Mucosa of rectum (tissue), 2 donors: ENCODE results near the gene ARPC2.

Experiments
- H3K27ac ChIP-seq, 2 donors: one replicate each; pipeline ENCODE4 v1.7.0; 2013; ENCODE audit warnings: inconsistent platforms in 2 of 2, low read depth in 2 of 2, low read length in 2 of 2
- H3K27me3 ChIP-seq, 2 donors: one replicate each; pipeline ENCODE4 v1.7.0; 2013; ENCODE audit warnings: low read length in 2 of 2; ENCODE audit not compliant: control insufficient read depth in 2 of 2, insufficient read depth in 2 of 2
- H3K36me3 ChIP-seq, 2 donors: one replicate each; pipeline ENCODE4 v1.7.0; 2013; ENCODE audit warnings: low read length in 2 of 2; ENCODE audit not compliant: control insufficient read depth in 2 of 2, insufficient read depth in 2 of 2
- H3K4me1 ChIP-seq, 2 donors: one replicate each; pipeline ENCODE4 v1.7.0; 2013; ENCODE audit warnings: low read length in 2 of 2, mild to moderate bottlenecking in 1 of 2; ENCODE audit not compliant: control insufficient read depth in 2 of 2, insufficient read depth in 2 of 2
- H3K4me3 ChIP-seq, 2 donors: one replicate each; pipeline ENCODE4 v1.7.0; 2013; ENCODE audit warnings: low read length in 2 of 2
- H3K9ac ChIP-seq, 2 donors: one replicate each; pipeline ENCODE4 v1.7.0; 2013; ENCODE audit warnings: low read length in 2 of 2, low read depth in 1 of 2, mild to moderate bottlenecking in 1 of 2
- H3K9me3 ChIP-seq, 2 donors: one replicate each; pipeline ENCODE4 v1.7.0; 2013; ENCODE audit warnings: low read length in 2 of 2; ENCODE audit not compliant: control insufficient read depth in 2 of 2
- donor health status: healthy.
- donor health status: Normal muscosa, but diverticular disease.

The ARPC2 gene

GRCh38 chr2:218244665-218245064 is 27.7 kb downstream of the ARPC2 start:
- no peaks in the 10 kb centered on the region for H3K27me3 ChIP-seq
- peaks cover 63 to 84% of the 10 kb centered on the region in 2 donors for H3K36me3 ChIP-seq
- no peak overlapping the region for H3K9ac ChIP-seq
- no peaks in the 10 kb centered on the region for H3K4me1 ChIP-seq
- H3K9me3 ChIP-seq = no peaks in the 10 kb centered on the region
- H3K4me3 ChIP-seq = no peak overlapping the region
- no peak overlapping the region for H3K27ac ChIP-seq

GRCh38 chr2:218245214-218245613 is 28.2 kb downstream of the ARPC2 start:
- H3K27ac ChIP-seq = no peak overlapping the region
- no peaks in the 10 kb centered on the region for H3K27me3 ChIP-seq
- no peaks in the 10 kb centered on the region for H3K9me3 ChIP-seq
- H3K9ac ChIP-seq = no peak overlapping the region
- peaks cover 67 to 88% of the 10 kb centered on the region in 2 donors for H3K36me3 ChIP-seq
- no peak overlapping the region for H3K4me3 ChIP-seq
- no peaks in the 10 kb centered on the region for H3K4me1 ChIP-seq

- Histone ChIP-seq H3K27me3 (no peaks in the 10 kb centered on the region), H3K9me3 (no peaks in the 10 kb centered on the region), H3K27ac (no peak overlapping the region), H3K4me1 (no peaks in the 10 kb centered on the region), H3K9ac (no peak overlapping the region), H3K4me3 (no peak overlapping the region), H3K36me3 (peaks cover 85 to 92% of the 10 kb centered on the region in 2 donors)
These were observed 32.7 kb downstream of the ARPC2 start for GRCh38 chr2:218249691-218250090.

GRCh38 chr2:218252509-218253231 is 35.7 kb downstream of the ARPC2 start:
- H3K9ac ChIP-seq = no peak overlapping the region
- H3K27me3 ChIP-seq = no peaks in the 10 kb centered on the region
- H3K36me3 ChIP-seq = peaks cover 74 to 87% of the 10 kb centered on the region in 2 donors
- no peak overlapping the region for H3K4me3 ChIP-seq
- H3K27ac ChIP-seq = no peak overlapping the region
- no peaks in the 10 kb centered on the region for H3K4me1 ChIP-seq
- no peaks in the 10 kb centered on the region for H3K9me3 ChIP-seq

- H3K9ac ChIP-seq = no peak overlapping the region
- no peaks in the 10 kb centered on the region for H3K4me1 ChIP-seq
- H3K36me3 ChIP-seq = peaks cover 70 to 81% of the 10 kb centered on the region in 2 donors
- no peak overlapping the region for H3K27ac ChIP-seq
- no peak overlapping the region for H3K4me3 ChIP-seq
- no peaks in the 10 kb centered on the region for H3K9me3 ChIP-seq
- no peaks in the 10 kb centered on the region for H3K27me3 ChIP-seq
These were observed 36.2 kb downstream of the ARPC2 start for GRCh38 chr2:218253232-218253625.

- Histone ChIP-seq H3K4me3 (no peak overlapping the region), H3K27ac (no peak overlapping the region), H3K27me3 (no peaks in the 10 kb centered on the region), H3K9me3 (no peaks in the 10 kb centered on the region), H3K36me3 (peaks cover 49 to 62% of the 10 kb centered on the region in 2 donors), H3K9ac (no peak overlapping the region), H3K4me1 (peaks cover 9 to 10% of the 10 kb centered on the region in 2 donors)
These were observed 38.5 kb downstream of the ARPC2 start for GRCh38 chr2:218255446-218255845.

GRCh38 chr2:218256612-218257350 is 39.8 kb downstream of the ARPC2 start:
- H3K27ac ChIP-seq = peak overlapping the region in 1 of 2 donors; percentile 17
- no peaks in the 10 kb centered on the region for H3K27me3 ChIP-seq
- H3K9ac ChIP-seq = no peak overlapping the region
- H3K4me3 ChIP-seq = no peak overlapping the region
- peaks cover 18 to 19% of the 10 kb centered on the region in 2 donors for H3K4me1 ChIP-seq
- peaks cover 41 to 49% of the 10 kb centered on the region in 2 donors for H3K36me3 ChIP-seq
- H3K9me3 ChIP-seq = no peaks in the 10 kb centered on the region

GRCh38 chr2:218257390-218257981 is 40.5 kb downstream of the ARPC2 start:
- no peaks in the 10 kb centered on the region for H3K9me3 ChIP-seq
- H3K4me1 ChIP-seq = peaks cover 23 to 26% of the 10 kb centered on the region in 2 donors
- H3K27ac ChIP-seq = peak overlapping the region in 1 of 2 donors; percentile 17
- H3K36me3 ChIP-seq = peaks cover 35 to 42% of the 10 kb centered on the region in 2 donors
- no peaks in the 10 kb centered on the region for H3K27me3 ChIP-seq
- H3K9ac ChIP-seq = no peak overlapping the region
- no peak overlapping the region for H3K4me3 ChIP-seq

- Histone ChIP-seq H3K27ac (peak overlapping the region; percentile 67 to 70), H3K36me3 (peaks cover 22 to 27% of the 10 kb centered on the region in 2 donors), H3K4me3 (no peak overlapping the region), H3K27me3 (no peaks in the 10 kb centered on the region), H3K9ac (no peak overlapping the region), H3K4me1 (peaks cover 40 to 44% of the 10 kb centered on the region in 2 donors), H3K9me3 (no peaks in the 10 kb centered on the region)
These were observed 42.3 kb downstream of the ARPC2 start for GRCh38 chr2:218259099-218259961.
